WI38 (cell line): ENCODE data around the gene ESR1.

Experiments used
- H3K4me3 ChIP-seq: 2 replicates; pipeline ENCODE4 v1.5.1; 2011; ENCODE audit warnings: low read depth, mild to moderate bottlenecking, control low read depth, low read length
- TF ChIP-seq, protein P1 (sequence below): IDR thresholded peaks from 2 replicates; pipeline ENCODE4 v1.5.1; 2012; ENCODE audit warnings: low read depth, mild to moderate bottlenecking, control low read depth, low read length

Gene ESR1

DNA sequence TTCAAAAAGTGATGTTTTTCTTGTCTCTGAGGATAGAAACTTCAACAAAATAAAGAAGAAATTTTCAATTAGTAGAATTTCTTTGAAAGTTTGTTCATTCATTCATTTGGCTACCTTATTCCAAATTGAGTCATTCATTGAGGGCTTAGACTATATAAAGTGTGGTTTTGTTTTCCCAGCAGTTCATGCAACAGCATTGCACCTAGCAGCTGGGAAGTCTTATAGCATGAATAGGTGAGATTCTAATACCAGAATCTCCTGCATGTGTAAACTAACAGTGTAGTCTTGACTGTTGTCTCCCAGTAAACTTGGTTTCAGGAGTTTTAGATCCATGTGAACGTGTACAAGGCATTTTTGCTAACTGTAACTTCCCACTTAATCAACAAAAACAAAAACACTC lies 7.1 kb downstream of the ESR1 start:
- no peak overlapping the region for H3K4me3 ChIP-seq
- TF ChIP-seq, protein P1, sequence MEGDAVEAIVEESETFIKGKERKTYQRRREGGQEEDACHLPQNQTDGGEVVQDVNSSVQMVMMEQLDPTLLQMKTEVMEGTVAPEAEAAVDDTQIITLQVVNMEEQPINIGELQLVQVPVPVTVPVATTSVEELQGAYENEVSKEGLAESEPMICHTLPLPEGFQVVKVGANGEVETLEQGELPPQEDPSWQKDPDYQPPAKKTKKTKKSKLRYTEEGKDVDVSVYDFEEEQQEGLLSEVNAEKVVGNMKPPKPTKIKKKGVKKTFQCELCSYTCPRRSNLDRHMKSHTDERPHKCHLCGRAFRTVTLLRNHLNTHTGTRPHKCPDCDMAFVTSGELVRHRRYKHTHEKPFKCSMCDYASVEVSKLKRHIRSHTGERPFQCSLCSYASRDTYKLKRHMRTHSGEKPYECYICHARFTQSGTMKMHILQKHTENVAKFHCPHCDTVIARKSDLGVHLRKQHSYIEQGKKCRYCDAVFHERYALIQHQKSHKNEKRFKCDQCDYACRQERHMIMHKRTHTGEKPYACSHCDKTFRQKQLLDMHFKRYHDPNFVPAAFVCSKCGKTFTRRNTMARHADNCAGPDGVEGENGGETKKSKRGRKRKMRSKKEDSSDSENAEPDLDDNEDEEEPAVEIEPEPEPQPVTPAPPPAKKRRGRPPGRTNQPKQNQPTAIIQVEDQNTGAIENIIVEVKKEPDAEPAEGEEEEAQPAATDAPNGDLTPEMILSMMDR = no peak

DNA sequence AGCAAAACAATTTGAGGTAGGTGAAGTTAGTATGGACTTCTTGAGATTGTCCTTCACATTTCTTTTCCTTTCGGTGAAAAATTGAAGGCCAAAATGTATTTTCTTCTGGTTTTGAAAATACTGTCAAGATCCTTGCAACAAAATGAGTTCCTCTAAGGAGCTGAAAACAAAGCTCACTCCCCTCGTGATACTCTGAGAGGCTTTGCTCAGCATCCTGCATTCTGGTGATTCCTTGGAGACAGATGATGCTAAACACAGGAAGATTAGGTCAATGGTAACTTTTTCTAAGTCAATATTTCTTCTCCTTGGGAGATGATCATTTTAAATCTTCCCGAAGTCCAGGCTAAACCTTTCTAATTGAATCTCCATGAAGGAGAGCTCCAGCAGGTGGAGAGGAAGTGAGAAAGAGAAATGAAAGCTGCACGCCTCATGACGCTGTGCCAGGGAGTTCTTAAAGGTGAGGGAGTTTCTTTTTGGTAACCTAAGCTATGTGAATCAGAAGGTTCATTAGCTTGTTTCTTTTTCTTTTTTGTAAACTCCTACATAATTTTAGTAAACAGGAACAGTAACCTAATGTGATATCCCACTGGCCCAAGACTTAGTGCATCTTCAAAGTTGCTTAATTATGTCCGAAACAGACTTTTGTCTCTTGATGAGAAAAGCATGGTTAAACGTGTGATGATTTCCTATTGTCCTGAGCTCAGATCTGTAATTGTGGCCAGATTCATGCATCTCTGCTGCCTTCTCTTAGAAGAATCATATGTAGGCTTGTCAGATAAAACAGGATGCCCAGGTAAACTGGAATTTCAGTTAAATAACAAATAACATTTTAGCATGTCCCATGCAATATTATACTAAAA lies 15.0 kb downstream of the ESR1 start:
- TF ChIP-seq, protein P1 = no peak
- H3K4me3 ChIP-seq = no peak overlapping the region

DNA sequence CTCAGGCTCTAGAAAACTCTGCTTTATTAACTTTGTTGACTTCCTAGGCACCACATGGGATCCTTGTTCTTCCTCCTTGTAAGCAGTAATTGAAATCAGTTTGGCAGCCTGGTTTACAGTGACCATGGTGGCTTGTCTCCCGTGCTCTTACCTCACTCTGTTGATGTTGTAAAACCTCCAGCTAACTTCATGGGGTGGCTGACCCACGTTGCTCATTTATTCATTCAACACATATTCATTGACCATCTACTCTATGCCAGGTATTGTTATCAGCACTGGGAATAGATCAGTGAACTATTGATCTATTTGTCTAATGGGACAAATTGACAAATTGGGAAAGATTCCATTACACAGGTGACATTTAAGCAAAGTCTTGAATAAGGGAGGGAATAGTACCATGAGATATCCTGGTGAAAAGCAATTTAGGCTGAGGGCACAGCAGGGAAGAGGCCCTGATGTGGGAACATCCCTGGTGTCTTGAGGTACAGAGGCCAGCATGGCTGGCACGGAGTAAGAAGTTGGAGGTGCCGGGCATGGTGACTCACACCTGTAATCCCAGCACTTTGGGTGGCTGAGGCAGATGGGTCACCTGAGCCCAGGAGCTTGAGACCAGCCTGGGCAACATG lies 19.1 kb downstream of the ESR1 start:
- H3K4me3 ChIP-seq = no peak overlapping the region
- TF ChIP-seq, protein P1 = no peak

DNA sequence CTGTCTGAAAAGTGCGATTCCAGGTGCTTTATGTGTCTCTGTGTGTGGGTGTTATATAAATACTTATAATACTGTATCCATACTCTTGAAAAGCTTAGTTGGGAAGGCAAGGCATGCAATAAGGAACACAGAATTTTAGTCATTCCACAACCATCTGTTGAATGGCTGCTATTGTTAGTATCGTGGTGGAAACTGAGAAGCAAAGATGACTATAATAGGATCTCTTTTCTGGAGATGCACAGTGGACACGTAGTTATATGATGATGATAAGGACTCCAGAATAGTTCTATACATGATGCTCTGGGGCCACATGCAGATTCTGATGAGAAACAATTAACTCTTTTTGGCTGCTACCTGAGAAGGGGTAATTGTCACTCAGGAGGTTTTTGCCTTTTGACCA lies 25.2 kb downstream of the ESR1 start:
- no peak overlapping the region for H3K4me3 ChIP-seq
- TF ChIP-seq, protein P1 = no peak

DNA sequence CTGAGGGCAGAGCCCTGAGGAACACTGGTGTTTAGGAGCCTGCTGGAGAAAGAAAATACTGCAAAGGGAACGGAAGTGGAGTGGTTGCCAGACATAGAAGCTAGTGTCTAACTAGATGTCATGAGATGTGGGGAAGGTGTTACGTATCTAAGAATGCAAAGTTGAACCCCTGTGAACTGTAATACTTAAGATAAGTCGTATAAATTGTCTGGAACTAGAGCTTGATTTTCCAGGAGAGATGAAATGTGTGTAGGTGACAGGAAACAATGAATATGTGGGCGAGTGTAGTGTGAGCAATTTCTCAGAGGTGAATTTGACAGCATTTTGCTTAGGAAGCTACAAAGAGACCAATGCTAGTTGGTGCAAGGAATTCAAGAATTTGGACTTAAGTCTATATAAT lies 27.9 kb downstream of the ESR1 start:
- TF ChIP-seq, protein P1 = no peak

DNA sequence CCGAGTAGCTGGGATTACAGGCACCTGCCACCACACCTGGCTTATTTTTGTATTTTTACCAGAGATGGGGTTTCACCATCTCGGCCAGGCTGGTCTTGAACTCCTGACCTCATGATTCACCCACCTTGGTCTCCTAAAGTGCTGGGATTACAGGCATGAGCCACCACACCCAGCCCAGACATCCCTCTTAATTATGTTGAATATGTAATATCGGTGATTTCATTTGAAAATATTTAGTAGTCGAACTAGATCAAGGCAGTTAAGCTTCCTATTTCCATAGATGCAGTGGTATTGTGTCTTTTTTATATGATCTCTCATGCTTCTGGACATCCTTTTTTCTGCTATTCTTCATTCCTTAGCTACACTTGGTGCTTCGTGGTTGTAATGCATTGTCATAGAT lies 29.7 kb downstream of the ESR1 start:
- no peak overlapping the region for H3K4me3 ChIP-seq
- TF ChIP-seq, protein P1 = no peak

More for the DNA sequence above, 27.9 kb downstream of the ESR1 start:
- no peak overlapping the region for H3K4me3 ChIP-seq

DNA sequence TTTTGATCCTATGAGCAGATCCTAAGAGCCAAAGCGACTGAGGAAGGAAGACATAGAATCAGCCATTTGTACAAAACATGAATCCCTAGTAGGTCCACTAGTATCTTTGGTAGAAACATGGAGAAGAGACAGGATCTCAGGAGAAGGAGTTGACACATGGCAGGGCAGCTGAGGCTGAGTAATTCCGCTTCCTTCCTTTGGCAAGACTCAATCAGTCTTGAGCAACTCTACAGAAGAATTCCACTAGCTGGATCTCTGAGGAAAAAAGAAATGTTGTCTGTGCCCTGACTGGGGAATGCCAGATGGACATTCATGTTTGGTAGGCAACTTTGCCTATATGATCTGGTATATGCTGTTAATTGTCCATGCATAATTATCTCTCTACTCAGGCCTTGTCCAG lies 35.3 kb downstream of the ESR1 start:
- TF ChIP-seq, protein P1 = no peak
- H3K4me3 ChIP-seq = no peak overlapping the region
